ENCODE measurements around the gene CAPN1.

- no peak for TF ChIP-seq CTCF (IDR thresholded peaks at IDR 0.05)
- TF ChIP-seq POLR2A (IDR thresholded peaks at IDR 0.05), result no peak
Observed at GRCh38 chr11:65254724-65255123, 73.0 kb downstream of the CAPN1 start.

Data from suprapubic skin (tissue), 3 donors.